ENCODE results near the gene TENM3.

GRCh38 chr4:182212211-182212761 is 30.9 kb upstream of the TENM3 start:
- TF ChIP-seq, protein P1, sequence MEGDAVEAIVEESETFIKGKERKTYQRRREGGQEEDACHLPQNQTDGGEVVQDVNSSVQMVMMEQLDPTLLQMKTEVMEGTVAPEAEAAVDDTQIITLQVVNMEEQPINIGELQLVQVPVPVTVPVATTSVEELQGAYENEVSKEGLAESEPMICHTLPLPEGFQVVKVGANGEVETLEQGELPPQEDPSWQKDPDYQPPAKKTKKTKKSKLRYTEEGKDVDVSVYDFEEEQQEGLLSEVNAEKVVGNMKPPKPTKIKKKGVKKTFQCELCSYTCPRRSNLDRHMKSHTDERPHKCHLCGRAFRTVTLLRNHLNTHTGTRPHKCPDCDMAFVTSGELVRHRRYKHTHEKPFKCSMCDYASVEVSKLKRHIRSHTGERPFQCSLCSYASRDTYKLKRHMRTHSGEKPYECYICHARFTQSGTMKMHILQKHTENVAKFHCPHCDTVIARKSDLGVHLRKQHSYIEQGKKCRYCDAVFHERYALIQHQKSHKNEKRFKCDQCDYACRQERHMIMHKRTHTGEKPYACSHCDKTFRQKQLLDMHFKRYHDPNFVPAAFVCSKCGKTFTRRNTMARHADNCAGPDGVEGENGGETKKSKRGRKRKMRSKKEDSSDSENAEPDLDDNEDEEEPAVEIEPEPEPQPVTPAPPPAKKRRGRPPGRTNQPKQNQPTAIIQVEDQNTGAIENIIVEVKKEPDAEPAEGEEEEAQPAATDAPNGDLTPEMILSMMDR (conservative IDR thresholded peaks at IDR 0.05): no peak
- no peak for TF ChIP-seq EZH2 (IDR thresholded peaks at IDR 0.05; ENCODE audit: low read depth)
